GM19043 (cell line): ENCODE data around the gene ANKS1A.
"Not testable (repeated sequence)": the region's sequence is repeated elsewhere in the genome, so short reads cannot be mapped to it uniquely, and the experiment has no call there.

Source experiments
- ATAC-seq: cut with Tn5 transposase; IDR thresholded peaks from one replicate; pipeline ENCODE4 v1.9.1; 2021; ENCODE audit warnings: low read depth; ENCODE audit not compliant: unreplicated experiment

ANKS1A gene

DNA sequence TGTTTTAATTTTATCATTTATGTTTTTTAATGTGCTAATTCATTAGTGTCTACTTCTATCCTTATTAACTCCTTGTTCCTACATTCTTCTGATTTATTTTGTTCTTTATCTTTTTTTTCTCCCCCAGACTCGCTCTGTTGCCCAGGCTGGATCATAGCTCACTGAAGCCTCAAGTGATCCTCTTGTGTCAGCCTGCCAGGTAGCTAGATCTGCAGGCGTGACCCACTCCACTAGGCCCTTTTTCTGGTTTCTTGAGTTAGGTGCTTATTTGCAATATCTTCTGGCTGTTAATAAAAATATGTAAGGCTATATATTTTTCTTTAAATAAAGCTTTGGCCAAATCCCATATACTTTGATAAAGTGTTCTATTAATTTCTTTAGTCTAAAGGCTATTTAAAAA lies 4.1 kb upstream of the ANKS1A start:
- no peak for ATAC-seq

DNA sequence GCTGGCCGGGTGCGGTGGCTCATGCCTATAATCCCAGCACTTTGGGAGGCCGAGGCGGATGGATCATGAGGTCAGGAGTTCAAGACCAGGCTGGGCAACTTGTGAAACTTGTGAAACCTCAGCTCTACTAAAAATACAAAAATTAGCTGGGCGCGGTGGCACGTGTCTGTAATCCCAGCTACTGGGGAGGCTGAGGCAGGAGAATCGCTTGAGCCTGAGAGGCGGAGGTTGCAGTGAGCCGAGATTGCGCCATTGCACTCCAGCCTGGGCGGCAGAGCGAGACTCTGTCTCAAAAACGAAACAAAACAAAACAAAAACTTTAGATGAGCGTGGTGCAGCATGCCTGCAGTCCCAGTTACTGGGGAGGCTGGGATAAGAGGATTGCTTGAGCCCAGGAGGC lies 3.2 kb upstream of the ANKS1A start:
- not testable (repeated sequence) for ATAC-seq

DNA sequence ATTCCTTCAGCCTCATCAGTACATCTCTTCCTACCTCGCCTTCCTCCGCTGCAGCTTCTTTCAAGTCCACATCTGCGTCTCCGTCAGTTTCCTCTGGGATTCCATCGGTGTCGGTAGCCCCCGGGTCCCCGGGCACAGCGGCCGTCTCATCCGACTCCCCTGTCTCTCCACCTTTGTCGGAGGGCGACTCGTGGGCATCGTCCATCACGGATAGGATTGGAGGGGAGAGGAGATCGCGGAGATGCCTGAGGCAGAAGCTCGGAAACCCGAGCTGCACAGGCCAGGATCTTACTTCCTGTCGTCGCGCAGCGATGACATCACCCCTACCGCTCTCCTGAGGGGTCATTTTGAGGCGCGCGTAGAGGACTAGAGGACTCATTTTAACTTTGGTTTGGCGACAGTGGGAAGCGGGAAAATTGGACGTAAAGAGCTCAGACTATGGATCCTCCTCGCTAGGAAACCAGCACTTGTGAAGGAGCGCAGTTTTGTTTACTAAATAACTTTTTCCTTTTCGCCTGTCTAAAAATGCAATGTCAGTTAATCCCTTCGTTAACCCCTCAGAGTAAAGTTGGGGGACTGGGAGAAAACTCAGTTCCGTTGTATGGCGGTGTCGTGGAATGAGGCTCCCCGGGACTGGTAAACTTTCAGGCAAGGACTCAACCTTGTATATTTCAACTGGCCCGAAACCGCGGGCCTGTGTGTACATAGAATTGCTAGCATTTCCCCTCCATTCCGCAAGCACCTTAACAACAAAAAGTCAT lies 1.1 kb upstream of the ANKS1A start, which contains the start of gene TAF11:
Gene TAF11, minus strand, starts transcription at position 290 of the 761 bp plus-strand sequence. Its CDS starts 85 bp downstream, at position 205.
- ATAC-seq: peak; percentile 79

DNA sequence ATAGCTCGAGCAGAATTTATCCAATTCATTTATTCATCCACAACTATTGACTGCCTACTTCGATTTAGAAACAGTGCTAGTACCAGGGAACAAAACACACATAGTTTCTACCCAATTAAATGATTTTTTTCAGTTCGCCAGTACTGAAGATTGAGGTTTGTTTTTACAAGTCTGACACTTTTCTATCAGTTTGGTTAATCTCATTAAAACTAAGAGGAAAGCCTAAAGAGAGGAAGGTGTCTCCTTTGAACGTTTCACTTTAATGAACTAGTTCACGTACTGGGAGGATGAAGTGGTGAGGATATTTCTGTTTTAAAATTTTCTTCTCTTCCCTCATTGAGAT lies 570 bp upstream of the ANKS1A start:
- no peak for ATAC-seq

DNA sequence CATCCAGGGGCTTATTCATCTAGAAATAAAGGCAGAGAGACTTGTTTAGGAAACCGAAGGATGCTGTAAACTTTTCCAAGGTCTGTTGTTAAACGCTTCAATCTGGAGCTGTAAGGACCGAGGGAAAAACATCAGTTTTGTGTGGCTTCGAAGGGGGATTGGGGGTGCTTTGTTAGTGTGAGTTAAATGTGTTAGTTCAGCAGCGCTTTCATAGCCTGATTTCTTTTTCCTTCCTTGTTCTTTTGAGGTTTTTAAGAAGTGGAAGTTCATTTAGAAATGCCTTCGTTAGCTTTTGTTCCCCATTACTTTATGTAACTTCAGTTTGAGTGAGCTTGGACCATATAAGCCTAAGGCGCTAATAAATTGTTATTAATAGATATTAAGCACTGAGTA lies 1.5 kb downstream of the ANKS1A start:
- no peak for ATAC-seq

DNA sequence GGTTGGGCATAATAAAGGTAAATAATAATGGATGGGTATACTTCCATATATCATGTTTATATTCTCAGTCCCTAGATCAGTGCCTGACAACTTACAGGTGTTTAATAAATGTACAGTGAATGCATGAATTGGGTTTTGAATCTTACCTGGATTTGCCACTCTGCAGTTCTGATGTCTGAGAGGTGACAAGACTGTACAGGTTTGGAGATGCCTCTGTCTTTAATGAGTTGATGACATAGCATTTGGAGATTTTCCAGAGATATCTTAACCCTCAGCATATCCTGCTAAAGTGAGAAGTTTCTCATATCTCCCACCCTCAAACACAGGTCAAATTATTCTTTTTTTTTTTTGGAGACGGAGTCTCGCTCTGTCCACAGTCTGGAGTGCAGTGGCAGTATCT lies 2.2 kb downstream of the ANKS1A start:
- ATAC-seq: no peak

DNA sequence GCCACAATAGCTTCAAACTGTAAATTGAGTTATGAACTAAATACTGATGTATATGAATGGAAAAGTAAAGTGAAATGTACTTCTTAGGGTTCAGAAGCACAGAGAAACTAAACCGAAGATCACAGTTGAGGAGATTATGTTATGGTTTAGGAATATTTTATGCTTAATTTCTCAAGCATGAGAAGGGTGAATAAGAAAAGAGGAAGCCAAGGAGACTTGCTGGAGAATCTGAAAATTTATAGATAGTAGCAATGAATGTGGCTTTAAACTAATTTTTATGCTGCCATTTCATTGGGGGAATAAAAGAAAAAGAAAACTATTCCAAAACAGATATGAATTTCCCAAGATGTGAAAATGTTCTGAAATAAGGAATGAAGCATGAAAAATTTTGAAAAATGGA lies 5.6 kb downstream of the ANKS1A start:
- ATAC-seq: no peak

DNA sequence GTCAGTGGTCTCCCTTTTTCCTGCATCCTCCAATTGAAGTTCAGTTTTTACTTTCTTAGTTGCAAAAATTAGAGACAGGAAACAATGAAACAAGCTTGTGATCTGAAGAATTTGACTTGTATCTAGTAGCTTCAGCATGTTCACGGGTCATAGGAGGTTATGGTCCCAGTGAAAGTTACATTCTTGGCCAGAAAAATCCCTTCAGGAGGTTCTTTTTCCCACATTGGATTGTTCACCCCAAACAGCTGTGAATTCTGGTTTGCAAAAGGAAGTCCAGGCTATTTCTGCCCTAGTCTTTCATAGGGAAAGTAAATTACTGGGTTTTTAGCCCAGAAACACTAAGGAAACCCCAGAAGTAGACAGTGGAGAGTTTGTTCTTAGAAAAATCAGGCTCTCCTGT lies 8.1 kb downstream of the ANKS1A start:
- no peak for ATAC-seq

DNA sequence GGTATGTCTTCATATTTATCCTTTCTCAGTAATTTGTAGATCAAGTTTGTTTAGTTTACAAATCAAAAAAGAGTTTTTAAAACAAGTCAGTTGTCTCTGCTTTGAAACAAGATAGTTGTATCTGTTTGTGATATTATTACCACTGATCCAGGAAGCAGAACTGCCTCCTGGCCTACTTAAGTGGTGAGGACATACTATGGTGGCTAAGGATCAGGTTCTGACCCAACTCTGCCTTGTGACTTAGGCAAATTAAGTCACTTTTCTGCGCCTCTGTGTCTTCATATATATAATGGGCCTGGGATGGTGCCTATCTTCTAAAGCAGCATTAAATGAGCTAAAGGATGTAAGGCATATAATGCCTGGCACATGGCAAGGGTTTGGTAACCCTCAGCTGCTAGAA lies 8.7 kb downstream of the ANKS1A start:
- ATAC-seq: no peak

DNA sequence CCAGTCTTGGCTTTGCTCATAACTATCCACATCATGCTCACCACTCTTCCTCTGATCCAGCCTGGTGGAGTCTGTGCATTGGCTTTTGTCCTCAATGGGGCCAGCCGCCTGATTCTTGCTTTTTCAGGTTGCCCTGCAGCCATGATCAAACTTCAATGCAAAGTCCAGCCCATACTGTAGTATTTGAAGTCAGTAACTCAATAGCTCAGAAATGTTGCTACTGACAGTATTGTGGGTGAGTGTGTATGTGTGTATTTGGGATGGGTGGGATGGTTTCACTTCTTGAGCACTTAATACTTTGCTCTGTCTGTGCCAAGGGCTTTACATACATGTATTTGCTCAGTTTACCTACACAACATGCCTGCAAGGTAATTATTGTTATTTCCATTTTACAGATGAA lies 10.7 kb downstream of the ANKS1A start:
- ATAC-seq: not testable (repeated sequence)

DNA sequence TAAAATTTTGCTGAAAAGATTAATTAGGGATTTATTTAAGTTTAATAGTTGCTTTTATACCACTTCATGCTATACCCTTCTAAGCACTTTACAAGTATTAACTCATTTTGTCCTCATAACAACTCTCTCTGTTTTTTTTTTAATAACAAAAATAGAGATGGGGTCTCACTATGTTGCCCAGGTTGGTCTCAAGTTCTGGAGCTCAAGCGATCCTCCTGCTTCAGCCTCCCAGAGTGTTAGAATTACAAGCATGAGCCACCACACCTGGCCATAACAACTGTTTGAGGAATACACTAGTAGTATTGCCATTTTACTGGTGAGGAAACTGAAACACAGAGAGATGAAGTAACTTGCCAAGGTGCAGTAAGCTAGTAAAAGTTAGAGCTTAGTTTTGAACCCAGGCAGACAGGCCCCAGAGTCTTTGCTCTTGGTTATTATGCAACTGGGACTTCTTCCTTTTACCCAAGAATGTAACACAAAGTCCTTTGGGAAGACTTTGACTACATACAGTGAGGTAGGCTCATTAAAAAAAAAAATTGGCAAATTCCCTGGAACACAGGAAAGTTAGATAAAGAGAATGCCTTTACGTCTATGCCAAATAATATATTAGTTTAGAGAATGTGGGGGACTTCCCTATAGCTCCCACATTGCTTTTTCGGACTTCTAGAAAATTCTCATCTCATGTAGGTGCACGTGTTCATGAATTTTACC lies 11.4 kb downstream of the ANKS1A start:
- no peak for ATAC-seq

DNA sequence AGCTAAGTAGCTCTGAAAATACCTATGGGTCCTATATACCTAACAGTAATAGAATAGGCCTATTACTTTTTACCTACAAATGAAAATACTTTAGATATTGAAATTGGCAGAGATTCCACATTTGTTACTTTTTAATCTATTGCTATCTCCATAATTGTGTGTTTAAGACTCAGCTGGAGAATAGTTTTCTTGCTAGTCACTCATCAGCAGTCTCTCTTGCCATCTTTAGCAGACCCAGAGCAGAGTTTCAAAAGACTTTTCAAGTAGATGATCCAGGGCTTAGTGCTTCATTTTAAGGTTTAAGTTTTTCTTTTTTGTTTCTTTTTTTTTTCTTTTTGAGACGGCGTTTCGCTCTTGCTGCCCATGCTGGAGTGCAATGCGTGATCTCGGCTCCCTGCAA lies 12.9 kb downstream of the ANKS1A start:
- no peak for ATAC-seq

DNA sequence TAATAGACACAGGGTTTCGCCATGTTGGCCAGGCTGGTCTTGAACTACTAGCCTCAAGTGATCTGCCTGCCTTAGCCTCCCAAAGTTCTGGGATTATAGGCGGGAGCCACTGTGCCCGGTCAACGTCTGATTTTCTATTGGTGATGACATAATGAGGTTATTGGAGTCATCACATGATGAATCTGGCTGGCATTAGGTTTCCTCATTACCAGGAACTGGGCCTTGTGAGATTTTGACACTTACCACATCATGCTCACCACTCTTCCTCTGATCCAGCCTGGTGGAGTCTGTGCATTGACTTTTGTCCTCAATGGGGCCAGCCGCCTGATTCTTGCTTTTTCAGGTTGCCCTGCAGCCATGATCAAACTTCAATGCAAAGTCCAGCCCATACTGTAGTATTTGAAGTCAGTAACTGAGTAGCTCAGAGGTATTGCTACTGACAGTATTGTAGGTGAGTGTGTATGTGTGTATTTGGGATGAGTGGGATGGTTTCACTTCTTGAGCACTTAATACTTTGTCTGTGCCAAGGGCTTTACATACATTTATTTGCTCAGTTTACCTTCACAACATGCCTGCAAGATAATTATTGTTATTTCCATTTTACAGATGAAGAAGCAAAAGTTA lies 16.0 kb downstream of the ANKS1A start:
- no peak for ATAC-seq

DNA sequence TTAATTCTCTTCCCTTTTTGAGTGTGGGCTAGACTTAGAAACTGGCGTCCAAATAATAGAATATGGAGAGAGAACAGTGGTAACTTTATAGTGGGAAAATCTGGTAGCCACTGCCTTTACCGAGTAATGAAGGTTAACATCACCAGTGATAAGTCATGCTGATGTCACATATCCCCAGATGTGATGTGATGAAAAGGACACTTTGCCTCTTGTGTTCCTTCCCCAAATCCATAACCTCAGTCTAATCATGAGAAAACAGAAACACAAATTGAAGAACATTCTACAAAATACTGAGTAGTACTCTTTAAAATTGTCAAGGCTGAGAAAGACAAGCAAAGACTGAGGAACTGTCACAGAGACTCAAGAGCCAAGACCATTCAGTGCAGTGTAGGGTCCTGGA lies 17.8 kb downstream of the ANKS1A start:
- ATAC-seq: no peak

DNA sequence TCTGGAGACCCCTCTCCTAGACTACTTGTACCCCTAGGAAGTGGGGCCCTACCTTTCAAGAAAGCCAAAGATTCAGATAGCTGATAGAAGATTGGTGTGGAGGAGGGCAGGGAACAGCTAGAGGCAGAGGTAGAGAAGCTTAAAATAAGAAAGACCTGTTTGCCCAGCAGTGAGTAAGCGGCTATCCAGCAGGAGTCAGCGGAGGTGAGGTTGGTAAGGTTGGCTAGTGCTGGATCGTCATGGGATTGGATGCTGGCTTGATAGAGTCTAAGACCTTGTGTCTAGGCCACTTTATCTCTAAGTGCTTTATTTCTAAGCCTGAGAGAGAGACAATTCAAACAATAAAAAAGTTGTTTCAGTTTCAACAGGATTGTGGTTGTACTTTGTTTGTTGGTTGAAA lies 19.1 kb downstream of the ANKS1A start:
- no peak for ATAC-seq

DNA sequence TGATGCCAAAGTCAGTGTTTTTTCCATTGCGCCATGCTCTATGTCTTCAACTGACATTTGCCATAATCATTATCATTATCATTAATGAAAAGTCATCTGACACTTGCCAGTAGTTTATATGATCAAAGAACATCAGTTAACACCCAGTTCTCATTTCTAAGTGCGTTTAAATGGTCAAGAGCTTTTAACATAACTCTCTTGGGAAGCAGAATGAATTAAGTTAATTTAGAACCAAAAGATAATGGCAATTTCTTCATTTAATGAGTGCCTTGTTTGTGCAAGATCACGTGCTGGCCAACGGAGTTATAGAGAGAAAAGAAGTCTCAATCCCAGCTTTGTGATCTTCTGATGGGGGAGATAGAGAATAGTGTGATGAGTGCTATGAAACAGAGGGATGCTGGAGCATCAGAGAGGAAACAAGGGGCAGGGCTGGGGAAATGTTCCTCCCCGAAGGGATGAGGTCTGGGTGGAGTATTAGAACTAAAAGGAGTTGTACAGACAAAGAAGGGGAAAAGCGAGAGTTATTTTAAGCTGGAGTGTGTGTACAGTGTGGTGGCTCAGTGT lies 20.3 kb downstream of the ANKS1A start:
- ATAC-seq: no peak

DNA sequence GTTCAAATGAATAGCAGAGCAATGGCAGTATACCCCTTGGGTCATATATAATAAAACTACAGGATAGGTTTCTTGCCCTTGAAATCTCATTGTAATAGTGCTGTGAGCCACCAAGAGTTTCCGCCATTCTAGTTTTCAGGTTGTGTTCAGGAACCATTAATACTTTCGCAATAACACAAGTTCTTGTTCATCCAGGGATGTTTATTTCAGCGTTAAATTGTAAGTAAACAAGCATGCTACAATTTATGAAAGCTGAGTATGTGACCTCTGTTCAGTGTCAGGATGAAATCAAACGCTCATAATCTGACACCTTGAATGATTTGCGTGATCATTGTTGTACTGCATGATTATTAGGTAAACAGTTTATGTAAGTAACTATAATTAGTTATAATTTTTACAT lies 22.8 kb downstream of the ANKS1A start:
- ATAC-seq: no peak

DNA sequence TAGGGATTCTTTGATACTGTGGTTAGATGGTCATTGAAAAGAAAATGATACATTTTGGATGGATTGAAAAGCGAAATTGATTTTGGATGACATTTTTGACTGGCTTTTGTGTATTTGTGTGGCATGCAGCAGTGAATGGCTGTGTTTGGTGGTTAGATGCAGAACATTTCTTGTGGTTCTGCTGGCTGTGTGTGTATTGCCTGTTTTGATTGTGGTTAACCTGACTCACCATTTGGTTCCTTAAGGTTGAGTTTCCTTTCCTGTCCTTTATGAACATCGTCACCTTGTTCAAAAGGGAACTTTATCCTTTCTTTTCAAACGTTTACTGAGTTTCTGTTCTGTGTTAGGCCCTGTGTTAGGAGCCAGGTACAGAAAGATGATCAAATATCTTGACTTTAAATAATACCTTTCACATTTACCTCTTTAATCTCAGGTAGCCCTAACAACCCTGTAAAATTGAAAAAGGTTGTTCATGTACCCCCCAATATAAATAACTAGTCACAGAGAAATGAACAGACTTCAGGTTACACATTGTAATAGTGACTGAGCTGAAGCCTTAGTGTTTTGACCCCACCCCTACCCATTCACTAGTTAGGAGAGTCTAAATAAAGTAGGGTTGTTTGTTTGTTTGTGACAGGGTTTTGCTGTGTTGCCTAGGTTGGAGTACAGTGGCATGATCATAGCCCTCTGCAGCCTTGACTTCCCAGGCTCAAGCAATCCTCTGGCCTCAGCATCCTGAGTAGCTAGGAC lies 23.8 kb downstream of the ANKS1A start:
- peak; percentile 72 for ATAC-seq

DNA sequence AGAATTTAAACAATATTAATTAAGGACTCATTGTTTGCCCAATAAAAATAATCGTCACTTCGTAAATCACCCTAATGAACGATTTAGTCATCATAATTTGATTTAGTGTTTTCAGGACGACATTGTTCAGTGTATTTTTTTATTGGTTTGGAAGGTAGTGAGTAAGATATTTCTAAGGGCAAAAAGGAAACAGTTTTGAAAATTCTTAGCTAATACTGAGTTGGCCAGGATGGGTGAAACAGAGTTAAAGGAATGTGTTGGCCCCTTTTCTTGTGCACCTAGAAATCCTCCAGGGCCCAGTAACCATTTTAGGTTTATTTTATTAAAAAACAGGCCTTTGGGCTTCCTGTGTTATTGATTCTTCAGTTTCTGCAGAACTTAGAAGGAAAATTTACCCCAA lies 25.3 kb downstream of the ANKS1A start:
- no peak for ATAC-seq

DNA sequence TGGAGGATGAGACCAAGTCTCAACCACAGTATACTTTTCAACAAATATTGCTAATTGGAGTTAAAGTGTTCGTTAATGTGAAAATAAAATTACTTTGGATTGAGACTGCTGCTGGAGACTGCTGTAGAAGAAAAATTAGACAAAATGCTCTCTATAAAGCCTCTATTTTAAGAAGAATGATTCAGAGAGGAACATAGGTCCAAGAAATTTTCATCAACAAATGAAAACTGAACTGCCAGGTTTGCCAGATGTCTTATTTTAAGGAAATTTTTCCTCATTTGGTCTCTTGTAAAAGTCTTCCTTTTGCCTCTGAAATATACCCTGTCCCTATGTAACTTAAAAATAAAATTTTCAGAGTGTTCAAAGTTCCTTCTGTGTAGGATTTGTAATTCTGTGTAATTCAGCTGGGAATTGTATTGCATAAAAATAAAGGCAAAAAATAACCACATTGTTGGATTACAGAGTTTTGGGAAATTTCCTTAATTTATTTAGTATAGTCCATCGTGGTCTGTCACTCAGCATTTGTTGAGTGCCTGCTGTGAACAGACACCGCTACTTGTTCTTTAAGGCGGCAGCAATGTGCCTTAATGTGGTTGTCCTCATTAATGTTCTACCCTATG lies 27.4 kb downstream of the ANKS1A start:
- no peak for ATAC-seq
